SK-N-SH treated with all-trans-retinoic acid at 6 μM for 48 hours (cell line): ENCODE measurements around the gene MYO9B.

ENCODE experiments used
- ATAC-seq: fragments of 200-7000 bp; cut with Tn5 transposase; 3 replicates; pipeline ENCODE4 v1.9.1; 2020; ENCODE audit warnings: mild to moderate bottlenecking, moderate library complexity
- ARNTL ChIP-seq: fragments of 450-650 bp; formaldehyde crosslinking; IDR thresholded peaks from 2 replicates; pipeline ENCODE4 v1.5.0; 2020; ENCODE audit warnings: low read depth, mild to moderate bottlenecking, moderate library complexity, borderline replicate concordance
- BACH2 ChIP-seq: fragments of 250-450 bp; sonication (Bioruptor Pico); IDR thresholded peaks from 2 replicates; pipeline ENCODE4 v1.9.0; 2021; ENCODE audit warnings: mild to moderate bottlenecking, borderline replicate concordance
- CSDC2 ChIP-seq: fragments of 250-450 bp; sonication (Bioruptor Pico); IDR thresholded peaks from 2 replicates; pipeline ENCODE4 v1.5.0; 2020; ENCODE audit warnings: mild to moderate bottlenecking, moderate library complexity
- CSRNP3 ChIP-seq: fragments of 250-450 bp; sonication (Bioruptor Pico); IDR thresholded peaks from 2 replicates; pipeline ENCODE4 v1.5.1; 2021; ENCODE audit warnings: mild to moderate bottlenecking, moderate library complexity
- ESRRG ChIP-seq: fragments of 250-450 bp; sonication (Bioruptor Pico); IDR thresholded peaks from 2 replicates; pipeline ENCODE4 v1.6.1; 2021; ENCODE audit warnings: mild to moderate bottlenecking
- GLIS3 ChIP-seq: fragments of 250-450 bp; sonication (Bioruptor Pico); IDR thresholded peaks from 2 replicates; pipeline ENCODE4 v1.5.0; 2020; ENCODE audit warnings: mild to moderate bottlenecking, moderate library complexity
- ISL1 ChIP-seq: fragments of 250-450 bp; sonication (Bioruptor Pico); IDR thresholded peaks from 2 replicates; pipeline ENCODE4 v2.1.2; 2022; ENCODE audit warnings: mild to moderate bottlenecking, moderate library complexity
- OSR1 ChIP-seq: fragments of 250-450 bp; sonication (Bioruptor Pico); IDR thresholded peaks from 2 replicates; pipeline ENCODE4 v1.8.0; 2022; ENCODE audit warnings: moderate library complexity, mild to moderate bottlenecking, inconsistent platforms
- PATZ1 ChIP-seq: fragments of 250-450 bp; sonication (Bioruptor Pico); IDR thresholded peaks from 2 replicates; pipeline ENCODE4 v1.8.0; 2020; ENCODE audit warnings: mild to moderate bottlenecking, moderate library complexity, borderline replicate concordance
- POU6F1 ChIP-seq: fragments of 250-450 bp; sonication (Bioruptor Pico); IDR thresholded peaks from 2 replicates; pipeline ENCODE4 v1.8.0; 2021; ENCODE audit warnings: low read depth, mild to moderate bottlenecking, moderate library complexity, borderline replicate concordance
- PPARA ChIP-seq: fragments of 250-450 bp; sonication (Bioruptor Pico); IDR thresholded peaks from 2 replicates; pipeline ENCODE4 v1.5.0; 2020; ENCODE audit warnings: mild to moderate bottlenecking, borderline replicate concordance
- RARB ChIP-seq: fragments of 250-450 bp; sonication (Bioruptor Pico); IDR thresholded peaks from 2 replicates; pipeline ENCODE4 v1.8.0; 2021; ENCODE audit warnings: mild to moderate bottlenecking, moderate library complexity
- SNAI2 ChIP-seq: fragments of 250-450 bp; sonication (Bioruptor Pico); IDR thresholded peaks from 2 replicates; pipeline ENCODE4 v1.5.0; 2020; ENCODE audit warnings: mild to moderate bottlenecking, moderate library complexity
- TCF4 ChIP-seq: fragments of 250-450 bp; sonication (Bioruptor Pico); IDR thresholded peaks from 2 replicates; pipeline ENCODE4 v1.8.0; 2021; ENCODE audit warnings: mild to moderate bottlenecking, moderate library complexity, borderline replicate concordance
- TOX ChIP-seq: fragments of 250-450 bp; sonication (Bioruptor Pico); IDR thresholded peaks from 2 replicates; pipeline ENCODE4 v1.8.0; 2021; ENCODE audit warnings: mild to moderate bottlenecking, moderate library complexity, borderline replicate concordance
- ZC3H10 ChIP-seq: fragments of 250-450 bp; sonication (Bioruptor Pico); IDR thresholded peaks from 2 replicates; pipeline ENCODE4 v1.5.1; 2021; ENCODE audit warnings: mild to moderate bottlenecking, moderate library complexity
- ZFP3 ChIP-seq: fragments of 250-450 bp; sonication (Bioruptor Pico); IDR thresholded peaks from 2 replicates; pipeline ENCODE4 v1.5.0; 2020; ENCODE audit warnings: mild to moderate bottlenecking, moderate library complexity
- ZFP30 ChIP-seq: fragments of 450-650 bp; formaldehyde crosslinking; IDR thresholded peaks from 2 replicates; pipeline ENCODE4 v1.5.0; 2022; ENCODE audit warnings: mild to moderate bottlenecking, moderate library complexity
- ZNF565 ChIP-seq: fragments of 450-650 bp; formaldehyde crosslinking; conservative IDR thresholded peaks from 2 replicates; pipeline ENCODE4 v1.5.0; 2020; ENCODE audit warnings: low read depth, mild to moderate bottlenecking, moderate library complexity
- ZNF70 ChIP-seq: fragments of 450-650 bp; formaldehyde crosslinking; IDR thresholded peaks from 2 replicates; pipeline ENCODE4 v1.5.0; 2020; ENCODE audit warnings: mild to moderate bottlenecking, moderate library complexity
- ZNF8 ChIP-seq: fragments of 450-650 bp; formaldehyde crosslinking; IDR thresholded peaks from 2 replicates; pipeline ENCODE4 v1.5.0; 2020; ENCODE audit warnings: mild to moderate bottlenecking, moderate library complexity
- TF ChIP-seq, protein P1 (sequence below): fragments of 250-450 bp; sonication (Bioruptor Pico); IDR thresholded peaks from 2 replicates; pipeline ENCODE4 v1.5.1; 2020; ENCODE audit warnings: low read depth, mild to moderate bottlenecking, moderate library complexity
- TF ChIP-seq, protein P2 (sequence below): fragments of 250-450 bp; sonication (Bioruptor Pico); IDR thresholded peaks from 2 replicates; pipeline ENCODE4 v1.5.0; 2020; ENCODE audit warnings: mild to moderate bottlenecking, moderate library complexity

Gene MYO9B

DNA sequence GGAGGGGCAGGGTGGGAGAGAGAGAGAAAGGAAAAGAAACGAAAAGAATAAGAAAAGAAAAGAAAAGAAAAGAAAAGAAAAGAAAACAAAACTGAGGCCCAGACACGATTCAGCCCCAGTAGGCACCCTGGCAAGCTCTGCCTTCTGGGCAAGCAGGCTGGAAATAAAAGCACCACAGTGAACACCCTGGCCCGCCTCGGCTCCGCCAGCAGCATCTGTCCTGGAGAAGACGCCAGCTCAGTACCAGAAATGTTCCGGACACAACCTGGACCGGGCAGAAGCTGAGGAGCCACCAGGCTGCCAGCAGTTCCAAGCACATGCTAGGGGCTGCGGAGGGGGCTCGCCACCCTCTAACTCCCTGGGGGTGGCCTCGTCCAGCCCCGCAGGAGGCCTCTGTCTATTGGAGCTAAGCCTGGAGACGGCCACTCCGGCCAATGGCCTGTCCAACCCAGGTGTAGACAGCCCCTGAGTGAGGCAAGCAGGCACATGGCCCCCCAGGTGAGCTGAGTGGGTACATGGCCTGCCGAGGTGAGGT, 37.5 kb upstream of the MYO9B start:
- TF ChIP-seq PATZ1 (CRISPR knock-in tag) (no peak), RARB (CRISPR knock-in tag) (no peak), BACH2 (CRISPR knock-in tag) (no peak), ESRRG (CRISPR knock-in tag) (no peak), PPARA (CRISPR knock-in tag) (no peak), ZNF70 (CRISPR knock-in tag) (no peak), SNAI2 (CRISPR knock-in tag) (no peak), POU6F1 (CRISPR knock-in tag) (no peak), CSDC2 (no peak), ZNF8 (no peak), TOX (CRISPR knock-in tag) (no peak), OSR1 (CRISPR knock-in tag) (no peak), CSRNP3 (CRISPR knock-in tag) (no peak), TCF4 (no peak), GLIS3 (CRISPR knock-in tag) (no peak), ISL1 (no peak)
- TF ChIP-seq, protein P1, sequence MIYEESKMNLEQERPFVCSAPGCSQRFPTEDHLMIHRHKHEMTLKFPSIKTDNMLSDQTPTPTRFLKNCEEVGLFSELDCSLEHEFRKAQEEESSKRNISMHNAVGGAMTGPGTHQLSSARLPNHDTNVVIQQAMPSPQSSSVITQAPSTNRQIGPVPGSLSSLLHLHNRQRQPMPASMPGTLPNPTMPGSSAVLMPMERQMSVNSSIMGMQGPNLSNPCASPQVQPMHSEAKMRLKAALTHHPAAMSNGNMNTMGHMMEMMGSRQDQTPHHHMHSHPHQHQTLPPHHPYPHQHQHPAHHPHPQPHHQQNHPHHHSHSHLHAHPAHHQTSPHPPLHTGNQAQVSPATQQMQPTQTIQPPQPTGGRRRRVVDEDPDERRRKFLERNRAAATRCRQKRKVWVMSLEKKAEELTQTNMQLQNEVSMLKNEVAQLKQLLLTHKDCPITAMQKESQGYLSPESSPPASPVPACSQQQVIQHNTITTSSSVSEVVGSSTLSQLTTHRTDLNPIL (CRISPR knock-in tag): no peak
- ATAC-seq: peak; percentile 42; the same call in 2 of the 3 replicates

- TF ChIP-seq ARNTL (CRISPR knock-in tag): no peak
- TF ChIP-seq, protein P1 (CRISPR knock-in tag): no peak
- no peak; the same call in 2 of the 3 replicates for ATAC-seq
Observed at GRCh38 chr19:17041976-17042375, 33.6 kb upstream of the MYO9B start.

- ATAC-seq: no peak
- TF ChIP-seq, protein P1 (CRISPR knock-in tag): no peak
- TF ChIP-seq RARB (CRISPR knock-in tag) (no peak), ZNF565 (CRISPR knock-in tag) (no peak), ZFP30 (CRISPR knock-in tag) (no peak), OSR1 (CRISPR knock-in tag) (no peak), PATZ1 (CRISPR knock-in tag) (no peak), ZNF70 (CRISPR knock-in tag) (no peak), ZC3H10 (CRISPR knock-in tag) (no peak), ISL1 (no peak), ARNTL (CRISPR knock-in tag) (no peak), ZNF8 (no peak), ZFP3 (no peak), BACH2 (CRISPR knock-in tag) (no peak), ESRRG (CRISPR knock-in tag) (no peak), SNAI2 (CRISPR knock-in tag) (no peak), GLIS3 (CRISPR knock-in tag) (no peak)
- TF ChIP-seq, protein P2, sequence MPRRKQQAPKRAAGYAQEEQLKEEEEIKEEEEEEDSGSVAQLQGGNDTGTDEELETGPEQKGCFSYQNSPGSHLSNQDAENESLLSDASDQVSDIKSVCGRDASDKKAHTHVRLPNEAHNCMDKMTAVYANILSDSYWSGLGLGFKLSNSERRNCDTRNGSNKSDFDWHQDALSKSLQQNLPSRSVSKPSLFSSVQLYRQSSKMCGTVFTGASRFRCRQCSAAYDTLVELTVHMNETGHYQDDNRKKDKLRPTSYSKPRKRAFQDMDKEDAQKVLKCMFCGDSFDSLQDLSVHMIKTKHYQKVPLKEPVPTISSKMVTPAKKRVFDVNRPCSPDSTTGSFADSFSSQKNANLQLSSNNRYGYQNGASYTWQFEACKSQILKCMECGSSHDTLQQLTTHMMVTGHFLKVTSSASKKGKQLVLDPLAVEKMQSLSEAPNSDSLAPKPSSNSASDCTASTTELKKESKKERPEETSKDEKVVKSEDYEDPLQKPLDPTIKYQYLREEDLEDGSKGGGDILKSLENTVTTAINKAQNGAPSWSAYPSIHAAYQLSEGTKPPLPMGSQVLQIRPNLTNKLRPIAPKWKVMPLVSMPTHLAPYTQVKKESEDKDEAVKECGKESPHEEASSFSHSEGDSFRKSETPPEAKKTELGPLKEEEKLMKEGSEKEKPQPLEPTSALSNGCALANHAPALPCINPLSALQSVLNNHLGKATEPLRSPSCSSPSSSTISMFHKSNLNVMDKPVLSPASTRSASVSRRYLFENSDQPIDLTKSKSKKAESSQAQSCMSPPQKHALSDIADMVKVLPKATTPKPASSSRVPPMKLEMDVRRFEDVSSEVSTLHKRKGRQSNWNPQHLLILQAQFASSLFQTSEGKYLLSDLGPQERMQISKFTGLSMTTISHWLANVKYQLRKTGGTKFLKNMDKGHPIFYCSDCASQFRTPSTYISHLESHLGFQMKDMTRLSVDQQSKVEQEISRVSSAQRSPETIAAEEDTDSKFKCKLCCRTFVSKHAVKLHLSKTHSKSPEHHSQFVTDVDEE (CRISPR knock-in tag): no peak
Observed at GRCh38 chr19:17043744-17044143, 31.8 kb upstream of the MYO9B start.
